Subcutaneous adipose tissue (tissue), 4 donors: ENCODE measurements around the gene SECISBP2. TPM values are rescaled to one million over a fixed set of nuclear protein-coding genes. Genes with fewer than 3 reads are reported as not detected.

ENCODE experiments used
- total RNA-seq, 4 donors: library from RNA; depleted of rRNA; stranded (reverse); fragments of >200 nt; gene quantifications; one replicate each; pipeline ENCODE4 v1.1.0, GENCODE V29; 2016
- TF ChIP-seq, protein P1 (sequence below): fragments of 450-650 bp; IDR thresholded peaks from one replicate; pipeline ENCODE4 v1.5.1; 2016; ENCODE audit warnings: low read depth, mild to moderate bottlenecking, control low read depth, antibody characterized with exemption, moderate library complexity

Gene SECISBP2
- total RNA-seq, 4 donors from 2014 or later = 44.4 to 71.0 (median 55.1) TPM

- TF ChIP-seq, protein P1, sequence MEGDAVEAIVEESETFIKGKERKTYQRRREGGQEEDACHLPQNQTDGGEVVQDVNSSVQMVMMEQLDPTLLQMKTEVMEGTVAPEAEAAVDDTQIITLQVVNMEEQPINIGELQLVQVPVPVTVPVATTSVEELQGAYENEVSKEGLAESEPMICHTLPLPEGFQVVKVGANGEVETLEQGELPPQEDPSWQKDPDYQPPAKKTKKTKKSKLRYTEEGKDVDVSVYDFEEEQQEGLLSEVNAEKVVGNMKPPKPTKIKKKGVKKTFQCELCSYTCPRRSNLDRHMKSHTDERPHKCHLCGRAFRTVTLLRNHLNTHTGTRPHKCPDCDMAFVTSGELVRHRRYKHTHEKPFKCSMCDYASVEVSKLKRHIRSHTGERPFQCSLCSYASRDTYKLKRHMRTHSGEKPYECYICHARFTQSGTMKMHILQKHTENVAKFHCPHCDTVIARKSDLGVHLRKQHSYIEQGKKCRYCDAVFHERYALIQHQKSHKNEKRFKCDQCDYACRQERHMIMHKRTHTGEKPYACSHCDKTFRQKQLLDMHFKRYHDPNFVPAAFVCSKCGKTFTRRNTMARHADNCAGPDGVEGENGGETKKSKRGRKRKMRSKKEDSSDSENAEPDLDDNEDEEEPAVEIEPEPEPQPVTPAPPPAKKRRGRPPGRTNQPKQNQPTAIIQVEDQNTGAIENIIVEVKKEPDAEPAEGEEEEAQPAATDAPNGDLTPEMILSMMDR = no peak
Measured at GRCh38 chr9:89328064-89328463, 9.8 kb downstream of the SECISBP2 start.

DNA sequence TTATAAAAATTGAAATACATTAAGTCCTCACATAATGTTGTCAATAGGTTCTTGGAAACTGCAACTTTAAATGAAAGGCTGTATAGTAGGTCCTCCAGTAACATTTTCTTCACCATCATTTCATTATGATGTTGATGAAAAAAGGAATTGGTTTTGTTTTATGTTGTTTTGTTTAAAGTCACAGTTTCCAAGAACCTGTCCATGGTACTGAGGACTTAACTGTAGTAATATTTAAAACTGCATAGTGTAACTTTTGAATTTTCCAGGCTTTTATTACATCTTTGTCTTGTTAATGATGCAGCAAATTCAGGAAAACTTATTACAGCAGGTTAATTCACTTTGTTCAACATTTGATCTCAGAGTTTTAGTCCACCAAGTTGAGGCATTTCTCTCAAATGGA lies 11.6 kb downstream of the SECISBP2 start:
- TF ChIP-seq, protein P1 = no peak

DNA sequence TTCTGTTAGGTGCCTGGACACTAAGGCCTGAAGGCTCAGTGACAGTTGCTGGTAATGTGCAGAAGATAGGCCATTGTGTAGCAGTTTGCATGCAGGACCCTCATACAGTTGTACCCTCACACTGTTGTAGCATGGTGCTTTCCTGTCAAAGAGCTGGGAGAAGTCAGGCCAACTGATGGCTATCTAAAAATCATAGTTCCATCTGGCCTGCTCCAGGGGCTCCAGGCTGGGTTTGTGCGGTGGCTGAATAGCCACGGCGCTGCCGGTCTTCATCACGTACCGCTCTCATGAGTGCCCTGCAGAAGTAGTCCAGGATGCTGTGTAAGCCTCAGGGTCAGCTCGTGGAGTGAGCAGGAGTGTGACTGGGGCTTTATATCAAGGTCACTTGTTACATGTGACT lies 12.2 kb downstream of the SECISBP2 start:
- TF ChIP-seq, protein P1 = no peak

GRCh38 chr9:89339807-89340206 lies 21.5 kb downstream of the SECISBP2 start:
- TF ChIP-seq, protein P1 = no peak

DNA sequence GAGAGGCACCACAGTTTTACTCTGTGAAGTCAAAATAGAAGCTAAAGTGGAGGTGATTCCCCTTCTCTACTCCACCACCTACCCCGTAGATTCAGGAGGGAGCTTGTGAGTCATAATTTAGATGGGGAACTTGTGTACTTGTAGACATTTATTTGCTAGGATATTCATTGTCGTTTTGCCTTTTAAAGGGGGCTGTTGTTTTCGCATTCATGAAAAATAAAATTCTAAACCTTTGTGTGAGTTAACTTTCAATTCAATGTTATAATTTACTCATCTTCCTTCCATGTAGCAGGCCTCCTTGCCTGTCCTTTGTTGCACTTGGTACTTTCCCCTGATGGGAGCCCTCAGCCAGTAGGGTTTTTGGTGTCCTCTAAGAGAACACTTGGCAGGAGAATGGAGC lies 22.0 kb downstream of the SECISBP2 start:
- TF ChIP-seq, protein P1 = no peak

- TF ChIP-seq, protein P1 = no peak
Measured at GRCh38 chr9:89342213-89342612, 23.9 kb downstream of the SECISBP2 start.

DNA sequence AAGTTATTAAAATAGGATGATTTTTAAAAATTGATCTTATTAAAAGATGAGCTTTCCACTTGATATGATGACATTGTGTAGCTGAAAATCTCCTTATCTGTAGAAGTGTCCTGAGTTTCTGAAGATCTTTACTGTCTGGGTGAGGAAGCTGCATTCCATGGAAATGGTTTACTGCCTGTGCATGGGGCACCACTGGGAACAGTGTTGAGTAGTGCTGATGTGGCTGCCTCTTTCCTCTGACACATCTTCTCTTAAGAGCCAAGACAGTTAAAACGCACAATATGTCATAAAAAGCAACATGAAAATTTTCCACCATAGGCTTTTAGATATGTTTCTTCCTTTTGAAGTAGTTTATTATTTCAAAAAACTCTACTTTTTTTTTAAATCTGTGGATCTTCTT lies 24.6 kb downstream of the SECISBP2 start:
- TF ChIP-seq, protein P1 = no peak
